GM21381 (cell line): ENCODE results near the gene PNRC1.
"Not testable (repeated sequence)": the region's sequence is repeated elsewhere in the genome, so short reads cannot be mapped to it uniquely, and the experiment has no call there.

Experiments
- ATAC-seq: cut with Tn5 transposase; IDR thresholded peaks from one replicate; pipeline ENCODE4 v1.9.1; 2021; ENCODE audit warnings: mild to moderate bottlenecking, moderate library complexity; ENCODE audit not compliant: unreplicated experiment

PNRC1 gene

GRCh38 chr6:89098461-89098860 is 17.9 kb downstream of the PNRC1 start:
- no peak for ATAC-seq

- no peak for ATAC-seq
These were observed 19.6 kb downstream of the PNRC1 start for GRCh38 chr6:89100114-89100513.

- ATAC-seq = no peak
These were observed 29.7 kb downstream of the PNRC1 start for GRCh38 chr6:89110284-89110683.

GRCh38 chr6:89111933-89112332 is 31.4 kb downstream of the PNRC1 start:
- ATAC-seq = no peak

- ATAC-seq = no peak
These were observed 36.2 kb downstream of the PNRC1 start for GRCh38 chr6:89116702-89117101.

- ATAC-seq = peak; percentile 64
These were observed 36.9 kb downstream of the PNRC1 start, which contains the start of gene SRSF12 for GRCh38 chr6:89117211-89118108. SRSF12 (minus strand) TSS chr6:89118071; CDS start chr6:89117887, 184 bp downstream.

GRCh38 chr6:89118931-89119330 is 38.4 kb downstream of the PNRC1 start:
- ATAC-seq = no peak

- no peak for ATAC-seq
These were observed 39.8 kb downstream of the PNRC1 start for GRCh38 chr6:89120371-89120770.

- no peak for ATAC-seq
These were observed 41.4 kb downstream of the PNRC1 start for GRCh38 chr6:89121934-89122333.

- ATAC-seq = peak; percentile 61
These were observed 42.1 kb downstream of the PNRC1 start for GRCh38 chr6:89122625-89123024.

- not testable (repeated sequence) for ATAC-seq
These were observed 47.7 kb downstream of the PNRC1 start for GRCh38 chr6:89128256-89128671.

GRCh38 chr6:89131599-89131998 is 51.0 kb downstream of the PNRC1 start:
- ATAC-seq = no peak

GRCh38 chr6:89132057-89132456 is 51.5 kb downstream of the PNRC1 start:
- ATAC-seq = no peak

GRCh38 chr6:89133981-89134380 is 53.4 kb downstream of the PNRC1 start:
- ATAC-seq = no peak

- no peak for ATAC-seq
These were observed 54.2 kb downstream of the PNRC1 start for GRCh38 chr6:89134723-89135122.
